Stimulated activated CD8-positive, alpha-beta memory T cell treated with anti-CD3 and anti-CD28 coated beads, Interleukin-15, amount 100 ng/mL, for 4 hours (primary cell): ENCODE measurements around the gene UFSP2.
A peak's percentile ranks its signal among the peaks of the same experiment; 100 is the strongest.

Experiments used
- DNase-seq, 2 donors: peaks; one replicate each; pipeline ENCODE4 v3.0.0-alpha.2; 2020; ENCODE audit warnings: low read depth in 2 of 2

The UFSP2 gene

GRCh38 chr4:185426960-185427688 lies 1.4 kb upstream of the UFSP2 start:
- no peak for DNase-seq

GRCh38 chr4:185424905-185425646 lies 688 bp downstream of the UFSP2 start:
- DNase-seq: no peak

GRCh38 chr4:185421366-185422124 lies 4.2 kb downstream of the UFSP2 start:
- no peak for DNase-seq

- DNase-seq: no peak
Observed at GRCh38 chr4:185416955-185417354, 8.8 kb downstream of the UFSP2 start.

GRCh38 chr4:185412412-185412811 lies 13.4 kb downstream of the UFSP2 start:
- no peak for DNase-seq

- DNase-seq: no peak
Observed at GRCh38 chr4:185411849-185412248, 13.9 kb downstream of the UFSP2 start.

- no peak for DNase-seq
Observed at GRCh38 chr4:185408432-185408831, 17.3 kb downstream of the UFSP2 start.

- no peak for DNase-seq
Observed at GRCh38 chr4:185405296-185405999, 20.3 kb downstream of the UFSP2 start.

- no peak for DNase-seq
Observed at GRCh38 chr4:185404031-185404430, 21.7 kb downstream of the UFSP2 start.

- DNase-seq: no peak
Observed at GRCh38 chr4:185399466-185399865, 26.3 kb downstream of the UFSP2 start.

- no peak for DNase-seq
Observed at GRCh38 chr4:185398618-185399017, 27.1 kb downstream of the UFSP2 start.

GRCh38 chr4:185396724-185397385 lies 28.9 kb downstream of the UFSP2 start, which contains the start of gene ANKRD37:
ANKRD37 (plus strand) TSS chr4:185396841; CDS start chr4:185396924, 83 bp downstream.
- peak in 1 of 2 donors; percentile 0 for DNase-seq

GRCh38 chr4:185395956-185396723 lies 29.6 kb downstream of the UFSP2 start:
- peak; percentile 92 to 97 for DNase-seq

- no peak for DNase-seq
Observed at GRCh38 chr4:185395238-185395955, 30.4 kb downstream of the UFSP2 start, which contains the start of gene LRP2BP. LRP2BP (minus strand) TSS chr4:185395924; CDS start chr4:185378186, 17,738 bp downstream.

- DNase-seq: no peak
Observed at GRCh38 chr4:185394568-185395237, 31.1 kb downstream of the UFSP2 start.

- no peak for DNase-seq
Observed at GRCh38 chr4:185392156-185392555, 33.6 kb downstream of the UFSP2 start.

- no peak for DNase-seq
Observed at GRCh38 chr4:185390941-185391340, 34.8 kb downstream of the UFSP2 start.

- DNase-seq: no peak
Observed at GRCh38 chr4:185387957-185388356, 37.8 kb downstream of the UFSP2 start.

GRCh38 chr4:185384930-185385331 lies 40.8 kb downstream of the UFSP2 start:
- no peak for DNase-seq
